GM19395 (cell line): Measurements from ENCODE around the gene GSTT2B.
"Not testable (repeated sequence)": the region's sequence is repeated elsewhere in the genome, so short reads cannot be mapped to it uniquely, and the experiment has no call there.

Experiments used
- ATAC-seq: cut with Tn5 transposase; IDR thresholded peaks from one replicate; pipeline ENCODE4 v1.9.1; 2021; ENCODE audit warnings: mild to moderate bottlenecking, moderate library complexity; ENCODE audit not compliant: unreplicated experiment

Gene GSTT2B

GRCh38 chr22:23986089-23986488 lies 25.1 kb upstream of the GSTT2B start:
- not testable (repeated sequence) for ATAC-seq

- ATAC-seq: no peak
Measured at GRCh38 chr22:23984430-23984829, 23.4 kb upstream of the GSTT2B start.

- not testable (repeated sequence) for ATAC-seq
Measured at GRCh38 chr22:23980567-23980966, 19.6 kb upstream of the GSTT2B start.

DNA sequence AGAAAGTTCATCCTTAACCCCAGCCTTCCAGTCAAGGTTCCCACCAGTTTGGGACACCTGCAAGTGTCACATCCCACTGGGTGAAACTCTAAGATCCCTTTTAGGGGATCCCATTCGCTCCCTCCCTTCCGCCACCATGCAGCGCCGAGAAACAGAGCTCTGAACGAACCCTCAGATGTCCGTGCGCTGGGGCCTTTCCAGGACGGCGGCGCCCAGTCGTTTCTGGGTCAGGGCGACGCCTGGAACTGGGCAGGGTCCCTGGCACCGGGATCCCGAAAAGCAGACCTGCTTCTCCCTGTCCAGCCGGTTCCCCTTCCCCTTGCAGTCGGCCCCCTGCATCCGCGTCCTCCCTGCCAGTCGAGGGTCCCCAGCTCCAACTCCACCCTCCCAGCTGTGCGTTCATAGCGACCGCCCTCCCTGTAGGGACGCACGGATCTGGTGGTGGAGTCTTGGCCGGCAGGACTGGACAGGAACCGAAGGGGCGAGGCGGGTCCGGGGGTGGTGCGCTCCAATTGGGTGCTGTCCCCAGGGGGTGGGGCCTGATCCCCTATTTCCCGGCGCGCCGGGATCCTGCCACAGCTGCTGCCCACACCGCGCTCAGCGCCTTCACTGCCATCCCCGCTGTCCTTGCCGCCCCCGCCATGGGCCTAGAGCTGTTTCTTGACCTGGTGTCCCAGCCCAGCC lies 18.7 kb upstream of the GSTT2B start, which contains the start of gene GSTT2:
GSTT2 (plus strand) TSS at position 578 of the 684 bp plus-strand sequence.
- ATAC-seq: not testable (repeated sequence)

GRCh38 chr22:23977304-23977703 lies 16.3 kb upstream of the GSTT2B start:
- ATAC-seq: not testable (repeated sequence)

- peak; percentile 30 for ATAC-seq
Measured at GRCh38 chr22:23974836-23975352, 13.9 kb upstream of the GSTT2B start.

DNA sequence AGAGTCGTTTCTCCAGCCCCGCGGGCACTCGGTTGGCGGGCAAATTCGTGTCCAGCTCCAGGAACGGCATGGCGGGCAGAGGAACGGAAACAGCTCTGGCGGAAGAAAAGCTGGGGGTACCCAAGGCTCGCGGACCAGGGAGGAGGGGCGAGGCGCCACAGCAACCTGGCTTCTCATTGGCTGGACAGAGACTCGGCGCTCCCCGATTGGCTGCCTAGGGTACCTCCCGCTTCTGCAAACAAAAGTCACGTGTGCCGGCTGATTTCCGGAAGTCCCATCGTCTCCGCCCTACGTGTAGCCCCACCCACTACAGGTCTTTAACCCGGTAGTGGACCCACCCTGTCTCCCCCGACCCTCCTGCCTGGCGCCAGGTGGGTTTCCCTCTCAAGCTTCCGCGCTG lies 13.3 kb upstream of the GSTT2B start, which contains the start of gene DDT:
DDT (minus strand) TSS at position 97 of the 400 bp plus-strand sequence; CDS start at position 70, 27 bp downstream.
- ATAC-seq: peak; percentile 93

DNA sequence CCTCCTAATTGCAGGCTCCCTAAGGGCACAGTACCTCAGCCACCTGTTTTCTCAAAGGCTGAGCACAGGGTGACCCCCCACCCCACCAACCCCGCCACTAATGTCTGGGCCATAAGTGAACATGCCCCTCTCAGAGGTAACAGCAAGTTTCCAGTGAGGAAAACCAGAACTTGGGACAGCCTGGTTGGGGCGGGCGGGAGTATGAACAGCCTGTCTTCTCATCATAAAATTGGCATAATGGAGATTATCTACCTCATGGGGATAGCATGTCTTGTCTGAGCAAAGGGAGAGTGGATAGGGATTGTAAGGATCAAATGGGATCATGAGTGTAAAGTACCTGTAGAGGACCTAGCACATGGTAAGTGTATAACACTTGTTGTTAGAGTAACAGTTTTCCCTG lies 10.9 kb upstream of the GSTT2B start:
- not testable (repeated sequence) for ATAC-seq

GRCh38 chr22:23970816-23971486 lies 10.0 kb upstream of the GSTT2B start:
- no peak for ATAC-seq

DNA sequence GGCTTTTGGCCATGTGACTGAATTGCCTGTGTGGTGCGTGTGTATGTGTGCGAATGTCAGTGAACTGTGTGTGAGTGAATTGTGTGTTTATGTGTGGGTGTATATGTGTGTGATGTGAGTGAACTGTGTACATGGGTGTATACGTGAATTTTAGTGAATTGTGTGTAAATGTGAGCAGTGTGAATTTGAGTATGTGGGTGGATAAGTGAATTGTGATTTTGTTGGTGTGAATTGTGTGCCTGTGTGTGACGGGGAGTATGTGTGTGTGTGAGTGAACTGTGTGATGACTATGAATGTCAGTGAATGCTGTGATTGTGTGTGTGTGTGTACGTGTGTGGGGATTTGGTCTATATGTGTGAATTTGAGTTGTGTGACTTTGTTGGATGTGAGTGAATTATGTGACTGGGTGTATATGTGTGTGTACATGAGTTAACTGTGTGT lies 9.2 kb upstream of the GSTT2B start:
- ATAC-seq: no peak

GRCh38 chr22:23969071-23969470 lies 8.1 kb upstream of the GSTT2B start:
- ATAC-seq: no peak

- ATAC-seq: peak; percentile 91
Measured at GRCh38 chr22:23966568-23966967, 5.6 kb upstream of the GSTT2B start, which contains the start of gene DDTL. DDTL (plus strand) TSS chr22:23966888; CDS start chr22:23966915, 27 bp downstream.

GRCh38 chr22:23966094-23966493 lies 5.1 kb upstream of the GSTT2B start:
- peak; percentile 46 for ATAC-seq

- ATAC-seq: not testable (repeated sequence)
Measured at GRCh38 chr22:23956301-23956900, 4.6 kb downstream of the GSTT2B start.

DNA sequence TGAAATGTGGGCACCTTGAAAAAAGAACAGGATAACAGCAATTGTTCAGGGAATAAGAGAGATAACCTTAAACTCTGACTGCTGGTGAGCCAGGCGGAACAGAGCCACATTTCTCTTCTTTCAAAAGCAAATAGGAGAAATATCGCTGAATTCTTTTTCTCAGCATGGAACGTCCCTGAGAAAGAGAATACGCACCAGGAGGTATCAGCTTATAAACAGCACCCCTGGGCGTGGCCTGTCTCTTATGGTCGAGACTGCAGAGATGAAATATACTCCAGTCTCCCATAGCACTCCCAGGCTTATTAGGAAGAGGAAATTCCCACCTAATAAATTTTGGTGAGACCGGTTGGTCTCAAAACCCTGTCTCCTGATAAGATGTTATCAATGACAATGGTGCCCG lies 5.1 kb downstream of the GSTT2B start:
- ATAC-seq: not testable (repeated sequence)

GRCh38 chr22:23954991-23955305 lies 6.0 kb downstream of the GSTT2B start:
- not testable (repeated sequence) for ATAC-seq

GRCh38 chr22:23954193-23954990 lies 6.6 kb downstream of the GSTT2B start:
- not testable (repeated sequence) for ATAC-seq

DNA sequence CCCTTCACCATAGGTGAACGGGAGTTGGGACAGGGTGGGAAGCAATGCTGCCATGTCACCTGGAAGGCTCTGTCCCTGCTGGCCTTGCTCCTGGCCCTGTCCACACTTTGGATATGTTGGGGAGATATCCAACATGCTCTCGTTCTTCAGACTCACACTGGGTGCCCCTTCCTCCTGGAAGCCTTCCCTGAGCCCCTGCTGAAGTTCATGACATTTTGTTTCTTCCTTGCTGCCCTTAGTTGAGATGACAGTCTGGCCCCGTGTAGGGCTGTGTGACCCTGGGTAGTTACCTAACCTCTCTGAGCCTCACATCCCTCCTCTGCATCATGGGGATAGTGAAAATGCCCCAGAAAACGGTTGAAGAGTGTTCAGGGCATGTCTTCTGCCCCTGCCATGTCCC lies 7.5 kb downstream of the GSTT2B start:
- ATAC-seq: not testable (repeated sequence)

DNA sequence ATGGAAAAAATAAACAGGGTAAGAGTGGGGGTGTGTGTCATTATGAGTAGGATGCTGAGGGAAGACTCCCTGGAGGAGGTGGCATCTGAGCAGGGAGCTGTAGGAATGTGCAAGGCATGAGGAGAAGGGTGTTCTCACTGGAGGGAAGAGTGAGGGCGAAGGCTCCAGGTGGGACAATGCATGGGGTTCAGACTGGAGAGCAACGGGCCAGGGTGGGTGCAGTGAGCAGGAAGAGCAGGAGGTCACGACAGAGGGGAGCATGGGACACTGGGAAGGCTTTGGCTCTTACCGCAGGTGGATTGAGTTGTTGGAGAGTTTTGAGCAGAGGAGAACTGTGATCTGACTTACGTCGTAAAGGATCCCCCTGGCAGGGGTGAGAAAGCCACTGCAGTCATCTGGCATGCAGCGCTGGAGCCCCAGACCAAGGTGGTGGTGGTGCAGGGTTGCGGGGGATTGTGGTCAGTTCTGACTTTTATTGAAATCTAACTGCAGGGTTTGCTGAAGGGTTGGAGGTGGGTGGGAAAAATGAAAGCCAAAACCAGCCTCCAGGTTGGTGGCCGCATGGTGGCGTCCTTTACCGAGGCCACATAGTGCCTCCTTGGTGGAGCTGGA lies 8.1 kb downstream of the GSTT2B start:
- ATAC-seq: not testable (repeated sequence)

GRCh38 chr22:23951383-23951782 lies 9.6 kb downstream of the GSTT2B start:
- not testable (repeated sequence) for ATAC-seq
